WTC11 (cell line): Measurements from ENCODE around the gene IMP3.

Experiments
- ATF3 ChIP-seq: sonication (generic); formaldehyde crosslinking; conservative IDR thresholded peaks from 2 replicates; pipeline ENCODE4 v1.8.1; 2022; ENCODE audit warnings: mild to moderate bottlenecking, missing genetic modification reagents
- CTCF ChIP-seq: fragments of 200-600 bp; IDR thresholded peaks from 2 replicates; pipeline ENCODE4 v1.8.0; 2022; ENCODE audit warnings: antibody characterized with exemption
- ESRRA ChIP-seq: sonication (generic); formaldehyde crosslinking; IDR thresholded peaks from 2 replicates; pipeline ENCODE4 v1.8.1; 2022; ENCODE audit warnings: mild to moderate bottlenecking, missing genetic modification reagents, borderline replicate concordance
- FOXK1 ChIP-seq: sonication (generic); formaldehyde crosslinking; IDR thresholded peaks from 2 replicates; pipeline ENCODE4 v1.8.0; 2022; ENCODE audit warnings: mild to moderate bottlenecking, moderate library complexity, missing genetic modification reagents
- SMAD3 ChIP-seq: sonication (generic); formaldehyde crosslinking; IDR thresholded peaks from 2 replicates; pipeline ENCODE4 v1.8.0; 2022; ENCODE audit warnings: missing genetic modification reagents, mild to moderate bottlenecking, borderline replicate concordance
- TEAD4 ChIP-seq: sonication (generic); formaldehyde crosslinking; IDR thresholded peaks from 2 replicates; pipeline ENCODE4 v1.8.0; 2022; ENCODE audit warnings: mild to moderate bottlenecking, missing genetic modification reagents
- TP53 ChIP-seq: sonication (generic); formaldehyde crosslinking; IDR thresholded peaks from 2 replicates; pipeline ENCODE4 v1.8.1; 2023; ENCODE audit warnings: mild to moderate bottlenecking, missing genetic modification reagents
- ZNF121 ChIP-seq: sonication (generic); formaldehyde crosslinking; IDR thresholded peaks from 2 replicates; pipeline ENCODE4 v1.8.0; 2023; ENCODE audit warnings: missing genetic modification reagents
- TF ChIP-seq, protein P1 (sequence below): sonication (generic); formaldehyde crosslinking; IDR thresholded peaks from 2 replicates; pipeline ENCODE4 v1.8.0; 2022; ENCODE audit warnings: mild to moderate bottlenecking, missing genetic modification reagents

DNA sequence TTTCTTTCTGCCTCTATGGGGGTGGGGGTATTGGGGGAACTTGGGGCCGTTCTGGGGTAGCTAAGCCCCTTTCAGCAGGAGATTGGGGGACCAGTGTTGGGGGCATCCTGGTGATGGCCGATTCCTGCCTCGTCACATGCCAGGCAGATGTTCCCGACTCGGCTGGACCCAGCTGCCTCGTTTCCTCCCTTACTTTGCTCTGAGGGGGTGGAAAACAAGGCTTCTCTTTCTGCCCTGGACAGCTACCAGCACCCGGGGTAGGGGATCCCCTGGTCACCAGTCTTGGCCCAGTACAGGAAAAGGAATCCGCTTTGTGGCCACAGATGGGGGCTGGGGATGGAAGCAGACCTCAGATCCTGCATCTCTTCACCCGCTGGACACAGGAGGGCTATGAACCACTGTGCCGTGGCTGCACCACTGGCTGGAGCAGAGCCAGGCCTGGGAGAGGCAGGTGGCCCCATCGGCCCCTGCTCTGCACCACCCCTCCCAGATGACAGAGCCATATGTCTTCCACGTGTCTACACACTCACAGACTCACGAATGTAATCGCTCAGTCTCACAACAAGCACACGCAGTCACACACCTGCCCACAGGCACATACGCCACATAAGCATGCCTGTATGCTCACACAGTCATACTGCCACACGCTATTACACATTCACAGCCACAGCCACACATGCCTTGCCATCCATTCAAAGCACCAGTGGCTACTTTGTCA is 20.1 kb upstream of the IMP3 start:
- TF ChIP-seq CTCF (no peak), ZNF121 (no peak), TEAD4 (no peak), ESRRA (CRISPR knock-in tag) (no peak), FOXK1 (CRISPR knock-in tag) (no peak), SMAD3 (CRISPR knock-in tag) (no peak), TP53 (CRISPR knock-in tag) (no peak), ATF3 (no peak)
- TF ChIP-seq, protein P1, sequence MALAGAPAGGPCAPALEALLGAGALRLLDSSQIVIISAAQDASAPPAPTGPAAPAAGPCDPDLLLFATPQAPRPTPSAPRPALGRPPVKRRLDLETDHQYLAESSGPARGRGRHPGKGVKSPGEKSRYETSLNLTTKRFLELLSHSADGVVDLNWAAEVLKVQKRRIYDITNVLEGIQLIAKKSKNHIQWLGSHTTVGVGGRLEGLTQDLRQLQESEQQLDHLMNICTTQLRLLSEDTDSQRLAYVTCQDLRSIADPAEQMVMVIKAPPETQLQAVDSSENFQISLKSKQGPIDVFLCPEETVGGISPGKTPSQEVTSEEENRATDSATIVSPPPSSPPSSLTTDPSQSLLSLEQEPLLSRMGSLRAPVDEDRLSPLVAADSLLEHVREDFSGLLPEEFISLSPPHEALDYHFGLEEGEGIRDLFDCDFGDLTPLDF = no peak
